Lung (tissue), 12 donors: ENCODE data around the gene ETV6. TPM values are rescaled to one million over a fixed set of nuclear protein-coding genes. Genes with fewer than 3 reads are reported as not detected.

Experiments used
- ATAC-seq: fragments of 200-7000 bp; cut with Tn5 transposase; one replicate; pipeline ENCODE4 v1.9.1; 2020; ENCODE audit warnings: moderate number of reproducible peaks; ENCODE audit not compliant: insufficient read depth, low FRiP score
- DNase-seq, 3 donors: peaks; one replicate each; pipeline ENCODE4 v3.0.0-alpha.2; 2013 to 2017
- H3K27ac ChIP-seq, 2 donors: one replicate each; pipeline ENCODE4 v1.5.1; 2013; ENCODE audit warnings: mild to moderate bottlenecking in 2 of 2, moderate library complexity in 2 of 2, control low read depth in 1 of 2, inconsistent platforms in 1 of 2, low read depth in 1 of 2, low read length in 1 of 2
- H3K27me3 ChIP-seq, 3 donors: one replicate each; pipeline ENCODE4 v1.5.1; 2013; ENCODE audit warnings: low read length in 2 of 3; ENCODE audit not compliant: control insufficient read depth in 3 of 3, insufficient read depth in 3 of 3
- H3K36me3 ChIP-seq, 4 donors: one replicate each; pipeline ENCODE4 v1.5.1; 2013; ENCODE audit warnings: low read length in 4 of 4, mild to moderate bottlenecking in 1 of 4, moderate library complexity in 1 of 4; ENCODE audit not compliant: control insufficient read depth in 4 of 4, insufficient read depth in 4 of 4
- H3K4me1 ChIP-seq, 5 donors: one replicate each; pipeline ENCODE4 v1.5.1; 2013; ENCODE audit warnings: low read length in 5 of 5, mild to moderate bottlenecking in 2 of 5, moderate library complexity in 1 of 5; ENCODE audit not compliant: control insufficient read depth in 5 of 5, insufficient read depth in 5 of 5
- H3K4me3 ChIP-seq: one replicate; pipeline ENCODE4 v1.5.1; 2013; ENCODE audit warnings: mild to moderate bottlenecking, control low read depth, moderate library complexity
- H3K9ac ChIP-seq, 2 donors: one replicate each; pipeline ENCODE4 v1.5.1; 2013; ENCODE audit warnings: low read length in 2 of 2, control low read depth in 1 of 2; ENCODE audit not compliant: insufficient read depth in 1 of 2
- H3K9me3 ChIP-seq, 4 donors: one replicate each; pipeline ENCODE4 v1.5.1; 2013; ENCODE audit warnings: low read length in 3 of 4, mild to moderate bottlenecking in 1 of 4, moderate library complexity in 1 of 4; ENCODE audit not compliant: control insufficient read depth in 4 of 4, insufficient read depth in 3 of 4
- CTCF ChIP-seq: IDR thresholded peaks from 2 replicates; pipeline ENCODE4 v1.5.1; 2012; ENCODE audit warnings: mild to moderate bottlenecking; ENCODE audit errors: control extremely low read depth, extremely low read depth
- WGBS, 2 donors: extraction: QIAGEN DNeasy Blood & Tissue Kit; methylation state at CpG; one replicate each; pipeline ENCODE4 v1.1.7; 2013; 5-methylcytosine and 5-hydroxymethylcytosine counted together
- polyA plus RNA-seq, 2 donors: library from polyadenylated mRNA; stranded (reverse); fragments of 200-250 nt; gene quantifications; one replicate each; pipeline ENCODE4 v1.2.1, GENCODE V29; 2013
- total RNA-seq, 2 donors: library from RNA; depleted of rRNA in 1 of 2; stranded (reverse); fragments of >200 nt in 1 of 2; gene quantifications; one replicate each; pipeline ENCODE4 v1.2.1, GENCODE V29; 2014 to 2021
- donor health status: control.
- donor health status: control.
- donor health status: Bipolar disorder and iron deficiency.
- donor health status: healthy.
- donor health status: DM: yes; HTN: yes; CAD: no.

ETV6 gene
- total and polyA plus RNA-seq, 4 donors, result 8.6 to 45.7 (median 13.6) TPM

- no peak overlapping the region for H3K27ac ChIP-seq
- ATAC-seq, result no peak
Observed at GRCh38 chr12:11795913-11796459, 146.5 kb downstream of the ETV6 start.

GRCh38 chr12:11797317-11797913, 147.9 kb downstream of the ETV6 start:
- Histone ChIP-seq H3K4me1 (peaks cover 0 to 39% (median 16%) of the 10 kb centered on the region in 5 donors), H3K36me3 (peaks cover 0 to 3% (median 0%) of the 10 kb centered on the region in 4 donors), H3K9me3 (no peaks in the 10 kb centered on the region), H3K27me3 (no peaks in the 10 kb centered on the region), H3K4me3 (no peak overlapping the region), H3K9ac (no peak overlapping the region), H3K27ac (peak overlapping the region in 1 of 2 donors; percentile 4)
- TF ChIP-seq CTCF, result no peak
- WGBS, 2 donors, result 37 to 48% methylated on average over 5 of the region's 5 CpGs
- ATAC-seq, result no peak
- DNase-seq, result peak in 1 of 3 donors; percentile 36

More at GRCh38 chr12:11795913-11796459, 146.5 kb downstream of the ETV6 start:
- Histone ChIP-seq H3K27me3 (no peaks in the 10 kb centered on the region), H3K36me3 (no peaks in the 10 kb centered on the region), H3K9ac (no peak overlapping the region), H3K4me1 (peaks cover 0 to 39% (median 13%) of the 10 kb centered on the region in 5 donors), H3K4me3 (no peak overlapping the region), H3K9me3 (no peaks in the 10 kb centered on the region)
- WGBS, 2 donors, result 49 to 54% methylated on average over 6 of the region's 6 CpGs
- no peak for DNase-seq
- no peak for TF ChIP-seq CTCF

GRCh38 chr12:11798006-11798708, 148.7 kb downstream of the ETV6 start:
- H3K36me3 ChIP-seq, result peaks cover 0 to 3% (median 0%) of the 10 kb centered on the region in 4 donors
- H3K27me3 ChIP-seq, result no peaks in the 10 kb centered on the region
- DNase-seq, result no peak
- no peak overlapping the region for H3K9ac ChIP-seq
- peaks cover 0 to 38% (median 16%) of the 10 kb centered on the region in 5 donors for H3K4me1 ChIP-seq
- 44 to 56% methylated on average over 7 of the region's 7 CpGs for WGBS, 2 donors
- no peak overlapping the region for H3K27ac ChIP-seq
- no peak overlapping the region for H3K4me3 ChIP-seq
- no peak for TF ChIP-seq CTCF
- H3K9me3 ChIP-seq, result no peaks in the 10 kb centered on the region
- no peak for ATAC-seq
